IMR-90 (cell line): ENCODE results near the gene NUP153. TPM values are rescaled to one million over a fixed set of nuclear protein-coding genes. Genes with fewer than 3 reads are reported as not detected.
A peak's percentile ranks its signal among the peaks of the same experiment; 100 is the strongest.

Experiments
- ATAC-seq: fragments of 200-7000 bp; cut with Tn5 transposase; 2 replicates; pipeline ENCODE4 v1.9.1; 2020; ENCODE audit warnings: low read depth, mild to moderate bottlenecking, moderate library complexity
- Bru-seq: library from RNA; stranded (reverse); fragments of 400-500 nt; gene quantifications from one replicate; lab custom pipeline; 2021; lab: Mats Ljungman, UMichigan
- BruChase-seq, 2 experiments: library from RNA; stranded (reverse); fragments of 400-500 nt; gene quantifications; one replicate each; lab custom pipeline; 2021; lab: Mats Ljungman, UMichigan
- BruUV-seq: library from RNA; stranded (reverse); fragments of 400-500 nt; replicated peaks from 2 replicates; lab custom pipeline; 2021; lab: Mats Ljungman, UMichigan
- CTCF ChIA-PET: fragments of 300-600 bp; formaldehyde crosslinking; extraction: SDS; loops from one replicate; lab custom pipeline; 2021; ENCODE audit warnings: antibody characterized with exemption; lab: Yijun Ruan, JAX
- POLR2A ChIA-PET: fragments of 300-600 bp; sonication (Branson Sonifier 250); formaldehyde crosslinking; loops from one replicate; lab custom pipeline; 2022; ENCODE audit warnings: antibody characterized with exemption; ENCODE audit not compliant: unreplicated experiment; lab: Charles Lee
- DNase-seq: peaks from one replicate; pipeline ENCODE4 v3.0.0; 2013
- H2AFZ ChIP-seq: replicated peaks from 2 replicates; pipeline ENCODE3; 2013; ENCODE audit warnings: low read length, mild to moderate bottlenecking; ENCODE audit not compliant: poor library complexity
- H2AK5ac ChIP-seq: 2 replicates; pipeline ENCODE4 v1.6.1; 2013; ENCODE audit warnings: low read depth, low read length, inconsistent platforms
- H2AK9ac ChIP-seq: replicated peaks from 2 replicates; pipeline ENCODE3; 2013; ENCODE audit warnings: mild to moderate bottlenecking, low read depth, low read length, moderate library complexity; ENCODE audit not compliant: poor library complexity
- H2BK120ac ChIP-seq: 2 replicates; pipeline ENCODE4 v1.6.1; 2013; ENCODE audit warnings: low read depth, low read length, inconsistent platforms
- H2BK15ac ChIP-seq: 3 replicates; pipeline ENCODE4 v1.6.1; 2013; ENCODE audit warnings: low read depth, low read length, inconsistent platforms
- H2BK20ac ChIP-seq: 2 replicates; pipeline ENCODE4 v1.6.1; 2013; ENCODE audit warnings: low read depth, mild to moderate bottlenecking, inconsistent platforms, low read length, moderate library complexity
- H2BK5ac ChIP-seq: 2 replicates; pipeline ENCODE4 v1.6.1; 2013; ENCODE audit warnings: mild to moderate bottlenecking, low read depth, low read length, inconsistent platforms; ENCODE audit not compliant: poor library complexity, severe bottlenecking
- H3K14ac ChIP-seq: replicated peaks from 2 replicates; pipeline ENCODE4 v1.6.1; 2013; ENCODE audit warnings: low read depth, low read length, inconsistent platforms
- H3K18ac ChIP-seq: 2 replicates; pipeline ENCODE4 v1.6.1; 2013; ENCODE audit warnings: low read depth, low read length, control low read depth
- H3K23ac ChIP-seq: 2 replicates; pipeline ENCODE4 v1.6.1; 2013; ENCODE audit warnings: low read depth, low read length, inconsistent platforms
- H3K27ac ChIP-seq: 2 replicates; pipeline ENCODE4 v1.5.1; 2013; ENCODE audit warnings: mild to moderate bottlenecking, control low read depth, low read length; ENCODE audit not compliant: insufficient read depth
- H3K27me3 ChIP-seq: 2 replicates; pipeline ENCODE4 v1.6.1; 2013; ENCODE audit warnings: low read length; ENCODE audit not compliant: control insufficient read depth, insufficient read depth
- H3K36me3 ChIP-seq: 2 replicates; pipeline ENCODE4 v1.6.1; 2013; ENCODE audit warnings: low read length, mixed read lengths; ENCODE audit not compliant: control insufficient read depth, insufficient read depth
- H3K4ac ChIP-seq: 2 replicates; pipeline ENCODE4 v1.6.1; 2013; ENCODE audit warnings: low read depth, low read length, inconsistent platforms
- H3K4me1 ChIP-seq: 2 replicates; pipeline ENCODE4 v1.6.1; 2013; ENCODE audit warnings: low read length, mixed read lengths; ENCODE audit not compliant: control insufficient read depth, insufficient read depth
- H3K4me2 ChIP-seq: 2 replicates; pipeline ENCODE4 v1.6.1; 2013; ENCODE audit warnings: low read depth, mild to moderate bottlenecking, control low read depth, low read length, moderate library complexity
- H3K4me3 ChIP-seq: 2 replicates; pipeline ENCODE4 v1.5.1; 2013; ENCODE audit warnings: low read depth, mild to moderate bottlenecking, control low read depth, low read length, moderate library complexity; ENCODE audit not compliant: insufficient read depth
- H3K56ac ChIP-seq: 2 replicates; pipeline ENCODE4 v1.6.1; 2013; ENCODE audit warnings: low read length, inconsistent platforms; ENCODE audit not compliant: insufficient read depth; ENCODE audit errors: extremely low read depth
- H3K79me1 ChIP-seq, 2 experiments: 2 replicates each; pipeline ENCODE4 v1.6.1; 2013; ENCODE audit warnings: low read length in 2 of 2, inconsistent platforms in 1 of 2, low read depth in 1 of 2
- H3K9ac ChIP-seq: 2 replicates; pipeline ENCODE4 v1.6.1; 2013; ENCODE audit warnings: low read depth, low read length, control low read depth
- H3K9me1 ChIP-seq: 2 replicates; pipeline ENCODE4 v1.6.1; 2013; ENCODE audit warnings: low read length, inconsistent platforms; ENCODE audit not compliant: insufficient read depth
- H3K9me3 ChIP-seq: 2 replicates; pipeline ENCODE4 v1.6.1; 2013; ENCODE audit warnings: low read length; ENCODE audit not compliant: control insufficient read depth, insufficient read depth
- H4K20me1 ChIP-seq: 2 replicates; pipeline ENCODE4 v1.6.1; 2013; ENCODE audit warnings: low read length, inconsistent platforms; ENCODE audit not compliant: insufficient read depth
- H4K5ac ChIP-seq: 2 replicates; pipeline ENCODE4 v1.6.1; 2013; ENCODE audit warnings: mild to moderate bottlenecking, low read depth, low read length, control low read depth
- H4K8ac ChIP-seq, 2 experiments: 2 replicates each; pipeline ENCODE4 v1.6.1; 2013; ENCODE audit warnings: low read depth in 2 of 2, low read length in 2 of 2, control low read depth in 1 of 2, inconsistent platforms in 1 of 2
- H4K91ac ChIP-seq: 2 replicates; pipeline ENCODE4 v1.6.1; 2013; ENCODE audit warnings: low read depth, low read length, inconsistent platforms; ENCODE audit not compliant: insufficient read depth
- BHLHE40 ChIP-seq: fragments of 150-350 bp; IDR thresholded peaks from 2 replicates; pipeline ENCODE4 v1.6.1; 2016; ENCODE audit warnings: mild to moderate bottlenecking, low read depth, low read length
- CEBPB ChIP-seq: IDR thresholded peaks from 2 replicates; pipeline ENCODE4 v1.6.1; 2012; ENCODE audit warnings: low read depth, low read length, improper control_type of control experiment
- CTCF ChIP-seq: conservative IDR thresholded peaks from 2 replicates; pipeline ENCODE4 v1.5.1; 2012; ENCODE audit warnings: mild to moderate bottlenecking, low read depth, low read length, improper control_type of control experiment
- FOS ChIP-seq: fragments of 150-350 bp; IDR thresholded peaks from 2 replicates; pipeline ENCODE4 v1.6.1; 2016; ENCODE audit warnings: low read depth, low read length
- MAFK ChIP-seq: IDR thresholded peaks from 2 replicates; pipeline ENCODE4 v1.6.1; 2012; ENCODE audit warnings: low read depth, low read length, improper control_type of control experiment
- MAZ ChIP-seq: IDR thresholded peaks from 2 replicates; pipeline ENCODE4 v1.6.1; 2012; ENCODE audit warnings: low read depth, mild to moderate bottlenecking, low read length, improper control_type of control experiment, moderate library complexity, borderline replicate concordance
- MXI1 ChIP-seq: IDR thresholded peaks from 2 replicates; pipeline ENCODE4 v1.6.1; 2012; ENCODE audit warnings: low read depth, mild to moderate bottlenecking, low read length, moderate library complexity, borderline replicate concordance
- NFE2L2 ChIP-seq: fragments of 150-350 bp; IDR thresholded peaks from 2 replicates; pipeline ENCODE4 v1.6.1; 2016; ENCODE audit warnings: low read depth, mild to moderate bottlenecking, low read length
- POLR2A ChIP-seq: IDR thresholded peaks from 2 replicates; pipeline ENCODE4 v1.6.1; 2012; ENCODE audit warnings: mild to moderate bottlenecking, low read depth, low read length
- RAD21 ChIP-seq: IDR thresholded peaks from 2 replicates; pipeline ENCODE4 v1.6.1; 2012; ENCODE audit warnings: low read length, improper control_type of control experiment
- RFX5 ChIP-seq: IDR thresholded peaks from 2 replicates; pipeline ENCODE4 v1.8.0; 2012; ENCODE audit warnings: low read depth, mild to moderate bottlenecking, low read length, moderate library complexity
- USF2 ChIP-seq: fragments of 150-350 bp; IDR thresholded peaks from 2 replicates; pipeline ENCODE4 v1.6.1; 2017; ENCODE audit warnings: mild to moderate bottlenecking, antibody characterized with exemption, low read length, low read depth
- WGBS, 2 experiments: methylation state at CpG; one replicate each; pipeline versions ENCODE4 v1.1.5 to v1.1.7; 2013; ENCODE audit warnings: missing lambda C conversion rate in 2 of 2; ENCODE audit not compliant: insufficient read length in 1 of 2; ENCODE audit errors: extremely low coverage in 2 of 2; 5-methylcytosine and 5-hydroxymethylcytosine counted together
- dilution Hi-C: fragments of 300-500 bp; cut with HindIII; formaldehyde crosslinking; loops from one replicate; pipeline ENCODE4 v1.14.3; 2018; ENCODE audit warnings: low sequenced_read_pairs; ENCODE audit not compliant: unreplicated experiment
- in situ Hi-C: fragments of 300-500 bp; cut with MboI; formaldehyde crosslinking; loops from 3 replicates; pipeline ENCODE4 v1.14.3; 2019; ENCODE audit warnings: low sequenced_read_pairs, inconsistent platforms, mixed read lengths
- intact Hi-C: fragments of 100-400 bp; cut with micrococcal nuclease; formaldehyde crosslinking; loops from 2 replicates; pipeline ENCODE4 v1.10.0; 2022
- long read RNA-seq: library from polyadenylated mRNA; unstranded; transcript quantifications from one replicate; pipeline ENCODE4 v2.0.0, GENCODE V29; 2021; ENCODE audit not compliant: unreplicated experiment
- polyA plus RNA-seq, 3 experiments: library from polyadenylated mRNA; depleted of rRNA; stranded (reverse); fragments of >200 nt; gene quantifications; 2 replicates each; pipeline ENCODE4 v1.2.3, GENCODE V29; 2012; ENCODE audit warnings: low replicate concordance in 1 of 3
- total RNA-seq: library from RNA; depleted of rRNA; stranded (reverse); fragments of >200 nt; gene quantifications from 2 replicates; pipeline ENCODE4 v1.2.3, GENCODE V29; 2012; rRNA removed

Gene NUP153
- total RNA-seq (37.5 and 39.4 TPM in 2 replicates), polyA plus RNA-seq (2012; rRNA removed) (17.2 and 17.5 TPM in 2 replicates), Bru-seq, nascent RNA (percentile 92 among the genes with signal in this experiment), BruChase-seq, experiment 1, labeled RNA remaining after a 6-hour chase (percentile 85 among the genes with signal in this experiment), BruChase-seq, experiment 2, labeled RNA remaining after a 2-hour chase (percentile 88 among the genes with signal in this experiment)
- 3.9 and 4.4 TPM in 2 replicates for polyA plus RNA-seq (2012; cell fraction: cytosol; rRNA removed)
- polyA plus RNA-seq (2012; cell fraction: nucleus; rRNA removed; ENCODE audit: low replicate concordance), result 9.2 and 32.3 TPM in 2 replicates
- long read RNA-seq, full-length matches to known transcripts, result 5 of 16 reads
- long read RNA-seq, partial matches to known transcripts, result 9 of 16 reads
- long read RNA-seq, other reads (novel, unspliced or antisense), result 2 of 16 reads

- ChIA-PET POLR2A (interaction anchor here (0.5 to 1.1 kb wide), 2 partner anchors 8 to 48 kb away, joined by 3 read pairs; no protein-coding TSS in a partner anchor), CTCF (interaction anchor here (0.5 to 0.8 kb wide), 3 partner anchors 89 to 546 kb away, joined by 3 to 5 read pairs (median 4); no protein-coding TSS in a partner anchor)
- BruUV-seq, result TSS peak; percentile 34
- Histone ChIP-seq H3K23ac (peak within 1 kb of the TSS; percentile 83), H2BK15ac (peak within 1 kb of the TSS; percentile 68; the same call in 2 of the 3 replicates), H3K9ac (peak within 1 kb of the TSS; percentile 96), H3K4me2 (peak within 1 kb of the TSS; percentile 94), H4K5ac (peak within 1 kb of the TSS; percentile 78), H3K27ac (peak within 1 kb of the TSS; percentile 76), H2AK9ac (peak within 1 kb of the TSS; percentile 99), H3K27me3 (no peaks in the 10 kb centered on the region), H3K79me1 (peaks cover 0 to 23% of the 10 kb centered on the region in 2 experiments; a peak in 2 of 4 replicates), H4K91ac (peak within 1 kb of the TSS; percentile 85), H2BK20ac (peak within 1 kb of the TSS; percentile 51; the same call in 1 of the 2 replicates), H3K36me3 (no peaks in the 10 kb centered on the region), H2AK5ac (peak within 1 kb of the TSS; percentile 83), H4K8ac (peak within 1 kb of the TSS; percentile 70 to 99), H3K9me1 (0 out of 2 replicates have a peak, but pooled peaks cover 5% of the 10 kb centered on the region), H3K4me1 (peaks cover 5% of the 10 kb centered on the region), H2BK5ac (peak within 1 kb of the TSS; percentile 88), H4K20me1 (peaks cover 14% of the 10 kb centered on the region), H3K18ac (peak within 1 kb of the TSS; percentile 61), H3K4me3 (peak within 1 kb of the TSS; percentile 61), H2BK120ac (peak within 1 kb of the TSS; percentile 91), H2AFZ (peak within 1 kb of the TSS; percentile 90), H3K56ac (peak within 1 kb of the TSS; percentile 90), H3K9me3 (no peaks in the 10 kb centered on the region), H3K4ac (peak within 1 kb of the TSS; percentile 79), H3K14ac (peak within 1 kb of the TSS; percentile 93)
- dilution Hi-C loops (no loop called here), intact Hi-C loops (no loop called here), in situ Hi-C loops (no loop called here)
- peak; percentile 73 for ATAC-seq
- peak; percentile 83 for TF ChIP-seq CEBPB
- peak; percentile 89 for TF ChIP-seq POLR2A
- TF ChIP-seq MXI1, result peak; percentile 85
- TF ChIP-seq NFE2L2, result peak; percentile 47; the same call in 1 of the 2 replicates
- TF ChIP-seq BHLHE40, result peak; percentile 47; the same call in 1 of the 2 replicates
- no peak for TF ChIP-seq MAFK
- TF ChIP-seq RAD21, result no peak
- TF ChIP-seq MAZ, result peak; percentile 86
- no peak for TF ChIP-seq RFX5
- peak; percentile 41; the same call in 1 of the 2 replicates for TF ChIP-seq USF2
- TF ChIP-seq FOS, result peak; percentile 61; the same call in 1 of the 2 replicates
- TF ChIP-seq CTCF, result no peak
- whole genome bisulfite sequencing, 2 experiments, result 1% methylated on average over 32 of the region's 69 CpGs; no CpG with 5 or more reads in 1 of the 2 experiments
- peak; percentile 98 for DNase-seq
Measured at GRCh38 chr6:17706580-17707370, at the start of gene NUP153. Gene NUP153, minus strand, starts transcription at chr6:17706925. Its CDS starts 538 bp downstream, at chr6:17706387.
